IMR-90 (cell line): Measurements from ENCODE around the gene GIT1. TPM values are rescaled to one million over a fixed set of nuclear protein-coding genes. Genes with fewer than 3 reads are reported as not detected.

ENCODE experiments used
- ATAC-seq: fragments of 200-7000 bp; cut with Tn5 transposase; 2 replicates; pipeline ENCODE4 v1.9.1; 2020; ENCODE audit warnings: low read depth, mild to moderate bottlenecking, moderate library complexity
- BruUV-seq: library from RNA; stranded (reverse); fragments of 400-500 nt; replicated peaks from 2 replicates; lab custom pipeline; 2021; lab: Mats Ljungman, UMichigan
- CTCF ChIA-PET: fragments of 300-600 bp; formaldehyde crosslinking; extraction: SDS; loops from one replicate; lab custom pipeline; 2021; ENCODE audit warnings: antibody characterized with exemption; lab: Yijun Ruan, JAX
- POLR2A ChIA-PET: fragments of 300-600 bp; sonication (Branson Sonifier 250); formaldehyde crosslinking; loops from one replicate; lab custom pipeline; 2022; ENCODE audit warnings: antibody characterized with exemption; ENCODE audit not compliant: unreplicated experiment; lab: Charles Lee
- DNase-seq: peaks from one replicate; pipeline ENCODE4 v3.0.0; 2013
- H2AFZ ChIP-seq: replicated peaks from 2 replicates; pipeline ENCODE3; 2013; ENCODE audit warnings: low read length, mild to moderate bottlenecking; ENCODE audit not compliant: poor library complexity
- H2AK5ac ChIP-seq: 2 replicates; pipeline ENCODE4 v1.6.1; 2013; ENCODE audit warnings: low read depth, low read length, inconsistent platforms
- H2AK9ac ChIP-seq: replicated peaks from 2 replicates; pipeline ENCODE3; 2013; ENCODE audit warnings: mild to moderate bottlenecking, low read depth, low read length, moderate library complexity; ENCODE audit not compliant: poor library complexity
- H2BK120ac ChIP-seq: 2 replicates; pipeline ENCODE4 v1.6.1; 2013; ENCODE audit warnings: low read depth, low read length, inconsistent platforms
- H2BK15ac ChIP-seq: 3 replicates; pipeline ENCODE4 v1.6.1; 2013; ENCODE audit warnings: low read depth, low read length, inconsistent platforms
- H2BK20ac ChIP-seq: 2 replicates; pipeline ENCODE4 v1.6.1; 2013; ENCODE audit warnings: low read depth, mild to moderate bottlenecking, inconsistent platforms, low read length, moderate library complexity
- H2BK5ac ChIP-seq: 2 replicates; pipeline ENCODE4 v1.6.1; 2013; ENCODE audit warnings: mild to moderate bottlenecking, low read depth, low read length, inconsistent platforms; ENCODE audit not compliant: poor library complexity, severe bottlenecking
- H3K14ac ChIP-seq: replicated peaks from 2 replicates; pipeline ENCODE4 v1.6.1; 2013; ENCODE audit warnings: low read depth, low read length, inconsistent platforms
- H3K18ac ChIP-seq: 2 replicates; pipeline ENCODE4 v1.6.1; 2013; ENCODE audit warnings: low read depth, low read length, control low read depth
- H3K23ac ChIP-seq: 2 replicates; pipeline ENCODE4 v1.6.1; 2013; ENCODE audit warnings: low read depth, low read length, inconsistent platforms
- H3K27ac ChIP-seq: 2 replicates; pipeline ENCODE4 v1.5.1; 2013; ENCODE audit warnings: mild to moderate bottlenecking, control low read depth, low read length; ENCODE audit not compliant: insufficient read depth
- H3K27me3 ChIP-seq: 2 replicates; pipeline ENCODE4 v1.6.1; 2013; ENCODE audit warnings: low read length; ENCODE audit not compliant: control insufficient read depth, insufficient read depth
- H3K36me3 ChIP-seq: 2 replicates; pipeline ENCODE4 v1.6.1; 2013; ENCODE audit warnings: low read length, mixed read lengths; ENCODE audit not compliant: control insufficient read depth, insufficient read depth
- H3K4ac ChIP-seq: 2 replicates; pipeline ENCODE4 v1.6.1; 2013; ENCODE audit warnings: low read depth, low read length, inconsistent platforms
- H3K4me1 ChIP-seq: 2 replicates; pipeline ENCODE4 v1.6.1; 2013; ENCODE audit warnings: low read length, mixed read lengths; ENCODE audit not compliant: control insufficient read depth, insufficient read depth
- H3K4me2 ChIP-seq: 2 replicates; pipeline ENCODE4 v1.6.1; 2013; ENCODE audit warnings: low read depth, mild to moderate bottlenecking, control low read depth, low read length, moderate library complexity
- H3K4me3 ChIP-seq: 2 replicates; pipeline ENCODE4 v1.5.1; 2013; ENCODE audit warnings: low read depth, mild to moderate bottlenecking, control low read depth, low read length, moderate library complexity; ENCODE audit not compliant: insufficient read depth
- H3K56ac ChIP-seq: 2 replicates; pipeline ENCODE4 v1.6.1; 2013; ENCODE audit warnings: low read length, inconsistent platforms; ENCODE audit not compliant: insufficient read depth; ENCODE audit errors: extremely low read depth
- H3K79me1 ChIP-seq, 2 experiments: 2 replicates each; pipeline ENCODE4 v1.6.1; 2013; ENCODE audit warnings: low read length in 2 of 2, inconsistent platforms in 1 of 2, low read depth in 1 of 2
- H3K9ac ChIP-seq: 2 replicates; pipeline ENCODE4 v1.6.1; 2013; ENCODE audit warnings: low read depth, low read length, control low read depth
- H3K9me1 ChIP-seq: 2 replicates; pipeline ENCODE4 v1.6.1; 2013; ENCODE audit warnings: low read length, inconsistent platforms; ENCODE audit not compliant: insufficient read depth
- H3K9me3 ChIP-seq: 2 replicates; pipeline ENCODE4 v1.6.1; 2013; ENCODE audit warnings: low read length; ENCODE audit not compliant: control insufficient read depth, insufficient read depth
- H4K20me1 ChIP-seq: 2 replicates; pipeline ENCODE4 v1.6.1; 2013; ENCODE audit warnings: low read length, inconsistent platforms; ENCODE audit not compliant: insufficient read depth
- H4K5ac ChIP-seq: 2 replicates; pipeline ENCODE4 v1.6.1; 2013; ENCODE audit warnings: mild to moderate bottlenecking, low read depth, low read length, control low read depth
- H4K8ac ChIP-seq, 2 experiments: 2 replicates each; pipeline ENCODE4 v1.6.1; 2013; ENCODE audit warnings: low read depth in 2 of 2, low read length in 2 of 2, control low read depth in 1 of 2, inconsistent platforms in 1 of 2
- H4K91ac ChIP-seq: 2 replicates; pipeline ENCODE4 v1.6.1; 2013; ENCODE audit warnings: low read depth, low read length, inconsistent platforms; ENCODE audit not compliant: insufficient read depth
- CHD1 ChIP-seq: IDR thresholded peaks from 2 replicates; pipeline ENCODE4 v1.6.1; 2012; ENCODE audit warnings: low read depth, low read length, improper control_type of control experiment
- SMC3 ChIP-seq: fragments of 150-350 bp; IDR thresholded peaks from 2 replicates; pipeline ENCODE4 v1.6.1; 2016; ENCODE audit warnings: low read depth, mild to moderate bottlenecking, antibody characterized with exemption, low read length, moderate library complexity
- WGBS, 2 experiments: methylation state at CpG; one replicate each; pipeline versions ENCODE4 v1.1.5 to v1.1.7; 2013; ENCODE audit warnings: missing lambda C conversion rate in 2 of 2; ENCODE audit not compliant: insufficient read length in 1 of 2; ENCODE audit errors: extremely low coverage in 2 of 2; 5-methylcytosine and 5-hydroxymethylcytosine counted together
- dilution Hi-C: fragments of 300-500 bp; cut with HindIII; formaldehyde crosslinking; loops from one replicate; pipeline ENCODE4 v1.14.3; 2018; ENCODE audit warnings: low sequenced_read_pairs; ENCODE audit not compliant: unreplicated experiment
- in situ Hi-C: fragments of 300-500 bp; cut with MboI; formaldehyde crosslinking; loops from 3 replicates; pipeline ENCODE4 v1.14.3; 2019; ENCODE audit warnings: low sequenced_read_pairs, inconsistent platforms, mixed read lengths
- intact Hi-C: fragments of 100-400 bp; cut with micrococcal nuclease; formaldehyde crosslinking; loops from 2 replicates; pipeline ENCODE4 v1.10.0; 2022
- polyA plus RNA-seq, 3 experiments: library from polyadenylated mRNA; depleted of rRNA; stranded (reverse); fragments of >200 nt; gene quantifications; 2 replicates each; pipeline ENCODE4 v1.2.3, GENCODE V29; 2012; ENCODE audit warnings: low replicate concordance in 1 of 3
- total RNA-seq: library from RNA; depleted of rRNA; stranded (reverse); fragments of >200 nt; gene quantifications from 2 replicates; pipeline ENCODE4 v1.2.3, GENCODE V29; 2012

Gene GIT1
- total and polyA plus RNA-seq, 2 of the 4 experiments (the other 2 are of a cell fraction) = 14.2 to 34.2 TPM

DNA sequence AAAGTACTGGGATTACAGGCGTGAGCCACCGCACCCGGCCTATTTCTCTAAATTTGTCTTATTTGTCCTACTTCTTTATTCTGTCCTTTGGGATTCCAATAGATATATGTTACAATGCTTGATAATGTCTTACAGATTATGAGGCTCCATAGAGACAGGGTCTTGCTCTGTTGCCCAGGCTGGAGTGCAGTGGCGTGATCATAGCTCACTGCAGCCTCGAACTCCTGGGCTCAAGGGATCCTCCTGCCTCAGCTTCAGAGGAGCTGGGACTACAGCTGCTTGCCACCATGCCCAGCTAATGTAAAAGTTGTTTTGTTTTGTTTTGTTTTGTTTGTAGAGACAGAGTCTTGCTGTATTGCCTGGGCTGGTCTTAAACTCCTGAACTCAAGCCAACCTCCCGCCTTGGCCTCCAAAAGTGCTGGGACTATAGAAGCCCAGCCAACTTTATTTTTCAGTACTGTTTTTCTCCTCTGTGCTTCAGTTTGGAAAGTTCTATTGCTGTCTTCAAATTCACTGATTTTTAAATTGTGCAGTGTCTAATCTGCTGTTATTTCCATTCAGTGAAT is 13.7 kb upstream of the GIT1 start:
- Histone ChIP-seq H3K4me2 (no peak overlapping the region), H3K79me1 (peaks cover 0 to 2% of the 10 kb centered on the region in 2 experiments; a peak in 1 of 4 replicates), H3K27ac (no peak overlapping the region), H2AK9ac (no peak overlapping the region), H3K18ac (no peak overlapping the region), H2BK120ac (no peak overlapping the region), H4K8ac (no peak overlapping the region), H3K4ac (no peak overlapping the region), H3K27me3 (no peaks in the 10 kb centered on the region; the same call in 1 of the 2 replicates), H3K9me1 (no peaks in the 10 kb centered on the region), H3K56ac (no peak overlapping the region), H4K91ac (no peak overlapping the region), H3K4me1 (no peaks in the 10 kb centered on the region), H3K4me3 (no peak overlapping the region), H3K9me3 (no peaks in the 10 kb centered on the region), H2BK20ac (no peak overlapping the region), H4K5ac (no peak overlapping the region), H2BK5ac (no peak overlapping the region), H3K23ac (no peak overlapping the region), H3K14ac (no peak overlapping the region), H3K9ac (no peak overlapping the region), H3K36me3 (no peaks in the 10 kb centered on the region), H2AFZ (no peak overlapping the region), H4K20me1 (no peaks in the 10 kb centered on the region), H2AK5ac (no peak overlapping the region), H2BK15ac (no peak overlapping the region)
- ATAC-seq (no peak), DNase-seq (no peak)
- ChIA-PET POLR2A (no interaction called here), CTCF (no interaction called here)
- TF ChIP-seq CHD1 (no peak), SMC3 (no peak)
- in situ Hi-C loops = no loop called here
- dilution Hi-C loops = no loop called here
- 92% methylated on average over 2 of the region's 6 CpGs; no CpG with 5 or more reads in 1 of the 2 experiments for WGBS, 2 experiments
- intact Hi-C loops = no loop called here
- BruUV-seq = no TSS peak
